BJ (cell line): ENCODE data around the gene RCC2. TPM values are rescaled to one million over a fixed set of nuclear protein-coding genes. Genes with fewer than 3 reads are reported as not detected.

Source experiments
- CTCF ChIA-PET: fragments of 350-600 bp; formaldehyde crosslinking; extraction: SDS; loops from one replicate; lab custom pipeline; 2021; ENCODE audit warnings: antibody characterized with exemption, inconsistent platforms; lab: Yijun Ruan, JAX
- POLR2A ChIA-PET: fragments of 300-600 bp; sonication (Branson Sonifier 250); formaldehyde crosslinking; extraction: SDS; loops from one replicate; lab custom pipeline; 2021; ENCODE audit warnings: antibody characterized with exemption; lab: Charles Lee
- DNase-seq: peaks from one replicate; pipeline ENCODE4 v3.0.0-alpha.2; 2011; ENCODE audit warnings: low read depth
- H3K27me3 ChIP-seq: 2 replicates; pipeline ENCODE4 v1.6.0; 2011; ENCODE audit warnings: low read length; ENCODE audit not compliant: control insufficient read depth, insufficient read depth
- H3K36me3 ChIP-seq: 2 replicates; pipeline ENCODE4 v1.5.1; 2011; ENCODE audit warnings: low read length; ENCODE audit not compliant: control insufficient read depth, insufficient read depth
- H3K4me3 ChIP-seq: 2 replicates; pipeline ENCODE4 v1.5.1; 2011; ENCODE audit warnings: low read depth, mild to moderate bottlenecking, control low read depth, low read length
- polyA plus RNA-seq: library from polyadenylated mRNA; depleted of rRNA; stranded (reverse); fragments of >200 nt; gene quantifications from 2 replicates; pipeline ENCODE4 v1.2.3, GENCODE V29; 2011; rRNA removed
- TF ChIP-seq, protein P1 (sequence below): IDR thresholded peaks from 2 replicates; pipeline ENCODE4 v1.5.1; 2011; ENCODE audit warnings: low read depth, mild to moderate bottlenecking, control low read depth, inconsistent platforms, low read length, moderate library complexity; ENCODE audit not compliant: insufficient read depth

RCC2 gene
- polyA plus RNA-seq, 1 experiment, result 42.2 TPM

DNA sequence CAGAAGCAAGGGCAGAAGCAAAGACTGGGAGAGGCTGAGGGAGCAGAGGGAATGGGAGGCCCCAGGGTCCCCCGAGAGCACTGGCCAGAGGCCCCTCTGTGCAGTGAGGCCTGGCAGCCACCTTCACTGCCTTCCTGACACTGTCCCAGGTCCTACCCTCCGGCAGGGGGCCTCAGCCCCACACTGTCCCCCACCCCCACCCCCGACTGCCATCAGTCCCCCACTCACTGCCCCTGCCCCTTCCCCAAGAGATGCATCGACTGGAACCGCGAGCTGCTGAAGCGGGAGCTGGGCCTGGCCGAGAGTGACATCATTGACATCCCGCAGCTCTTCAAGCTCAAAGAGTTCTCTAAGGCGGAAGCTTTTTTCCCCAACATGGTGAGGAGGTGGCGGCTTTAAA is 80.4 kb downstream of the RCC2 start:
- Histone ChIP-seq H3K4me3 (no peak overlapping the region), H3K36me3 (no peaks in the 10 kb centered on the region), H3K27me3 (peaks cover 4% of the 10 kb centered on the region)
- TF ChIP-seq, protein P1, sequence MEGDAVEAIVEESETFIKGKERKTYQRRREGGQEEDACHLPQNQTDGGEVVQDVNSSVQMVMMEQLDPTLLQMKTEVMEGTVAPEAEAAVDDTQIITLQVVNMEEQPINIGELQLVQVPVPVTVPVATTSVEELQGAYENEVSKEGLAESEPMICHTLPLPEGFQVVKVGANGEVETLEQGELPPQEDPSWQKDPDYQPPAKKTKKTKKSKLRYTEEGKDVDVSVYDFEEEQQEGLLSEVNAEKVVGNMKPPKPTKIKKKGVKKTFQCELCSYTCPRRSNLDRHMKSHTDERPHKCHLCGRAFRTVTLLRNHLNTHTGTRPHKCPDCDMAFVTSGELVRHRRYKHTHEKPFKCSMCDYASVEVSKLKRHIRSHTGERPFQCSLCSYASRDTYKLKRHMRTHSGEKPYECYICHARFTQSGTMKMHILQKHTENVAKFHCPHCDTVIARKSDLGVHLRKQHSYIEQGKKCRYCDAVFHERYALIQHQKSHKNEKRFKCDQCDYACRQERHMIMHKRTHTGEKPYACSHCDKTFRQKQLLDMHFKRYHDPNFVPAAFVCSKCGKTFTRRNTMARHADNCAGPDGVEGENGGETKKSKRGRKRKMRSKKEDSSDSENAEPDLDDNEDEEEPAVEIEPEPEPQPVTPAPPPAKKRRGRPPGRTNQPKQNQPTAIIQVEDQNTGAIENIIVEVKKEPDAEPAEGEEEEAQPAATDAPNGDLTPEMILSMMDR, result no peak
- POLR2A ChIA-PET, result no interaction called here
- CTCF ChIA-PET, result no interaction called here
- no peak for DNase-seq

DNA sequence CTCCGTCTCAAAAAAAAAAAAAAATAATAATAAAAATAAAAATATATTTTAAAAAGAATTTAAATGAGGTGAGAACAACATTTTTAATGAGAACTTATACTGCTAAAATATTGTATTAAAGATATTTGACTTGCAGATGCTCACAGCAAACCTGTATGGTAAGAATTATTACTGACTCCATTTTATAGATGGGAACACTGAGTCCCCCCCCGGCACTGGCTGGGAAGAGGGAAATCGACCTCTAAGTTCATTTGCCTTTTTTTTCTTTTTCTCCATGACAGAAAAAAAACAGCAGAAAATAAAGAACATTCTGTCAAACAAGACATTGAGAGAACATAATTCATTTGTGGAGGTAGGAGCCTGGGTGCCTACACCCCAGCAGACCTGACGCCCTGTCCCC is 80.9 kb downstream of the RCC2 start:
- POLR2A ChIA-PET, result no interaction called here
- CTCF ChIA-PET, result no interaction called here
- Histone ChIP-seq H3K27me3 (peaks cover 4% of the 10 kb centered on the region), H3K36me3 (no peaks in the 10 kb centered on the region), H3K4me3 (no peak overlapping the region)
- no peak for DNase-seq
- TF ChIP-seq, protein P1, result no peak

Other genes starting within 250 kb of the RCC2 start
- gene PADI1, start 234.5 kb downstream of the RCC2 start, polyA plus RNA-seq, result 0.70 and 0.82 TPM in 2 replicates
- gene PADI3, start 190.6 kb downstream of the RCC2 start, polyA plus RNA-seq, result not detected in 2 replicates
- gene PADI4, start 131.5 kb downstream of the RCC2 start, polyA plus RNA-seq, result not detected in 2 replicates
- gene PADI6, start 67.5 kb downstream of the RCC2 start, polyA plus RNA-seq, result not detected in 2 replicates
- 5.6 and 12.5 TPM in 2 replicates for gene ARHGEF10L, start 100.0 kb upstream of the RCC2 start, polyA plus RNA-seq